ENCODE results near the gene ZNF174.

ZNF174 gene

GRCh38 chr16:3364774-3365427 lies 36.1 kb upstream of the ZNF174 start:
- peak; percentile 93 for DNase-seq (ENCODE audit: low read depth)
- H3K4me3 ChIP-seq (ENCODE audit: low read depth, low read length), result peak overlapping the region; percentile 50
- no peak for TF ChIP-seq CTCF (IDR thresholded peaks at IDR 0.05; ENCODE audit: insufficient read depth, low read depth, low read length, missing control alignments)

DNA sequence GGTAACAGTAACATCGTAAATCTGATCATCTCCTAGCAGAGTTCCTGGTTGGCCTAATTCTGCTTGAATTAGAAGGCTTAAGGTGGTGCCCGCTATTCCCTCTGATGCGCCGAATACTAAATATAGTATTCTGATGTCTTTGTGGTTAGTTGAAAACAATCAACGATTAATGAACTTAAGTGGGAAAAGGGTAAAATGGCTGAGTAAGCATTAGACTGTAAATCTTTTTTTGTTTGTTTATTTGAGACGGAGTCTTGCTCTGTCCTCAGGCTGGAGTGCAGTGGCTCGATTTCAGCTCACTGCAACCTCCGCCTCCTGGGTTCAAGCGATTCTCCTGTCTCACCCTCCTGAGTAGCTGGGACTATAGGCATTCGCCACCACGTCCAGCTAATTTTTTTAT lies 31.9 kb upstream of the ZNF174 start:
- no peak for TF ChIP-seq CTCF (IDR thresholded peaks at IDR 0.05; ENCODE audit: insufficient read depth, low read depth, low read length, missing control alignments)
- no peak for DNase-seq (ENCODE audit: low read depth)
- no peak overlapping the region for H3K4me3 ChIP-seq (ENCODE audit: low read depth, low read length)

- no peak for DNase-seq (ENCODE audit: low read depth)
- TF ChIP-seq CTCF (IDR thresholded peaks at IDR 0.05; ENCODE audit: insufficient read depth, low read depth, low read length, missing control alignments), result no peak
- no peak overlapping the region for H3K4me3 ChIP-seq (ENCODE audit: low read depth, low read length)
Measured at GRCh38 chr16:3375680-3376079, 25.3 kb upstream of the ZNF174 start.

DNA sequence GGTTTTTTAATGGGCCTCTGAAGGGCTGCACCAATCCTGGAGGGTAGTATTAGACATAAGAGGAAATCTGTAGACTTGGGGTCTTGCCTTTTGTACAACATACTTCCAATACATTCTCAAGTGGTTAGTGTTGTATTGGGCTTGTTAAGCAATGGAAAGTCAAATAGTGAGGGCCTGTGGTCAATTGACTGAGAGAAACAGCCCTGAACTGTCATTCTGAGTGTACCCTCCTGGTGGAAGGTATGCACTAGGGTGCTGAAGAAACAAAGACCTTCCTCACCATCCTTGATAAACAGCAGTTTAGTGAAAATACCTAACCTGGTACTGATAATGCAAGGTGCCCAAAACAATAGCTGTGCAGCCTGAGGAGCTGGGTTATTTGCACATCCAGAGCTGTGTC lies 23.1 kb upstream of the ZNF174 start:
- H3K4me3 ChIP-seq (ENCODE audit: low read depth, low read length), result no peak overlapping the region
- DNase-seq (ENCODE audit: low read depth), result no peak
- TF ChIP-seq CTCF (IDR thresholded peaks at IDR 0.05; ENCODE audit: insufficient read depth, low read depth, low read length, missing control alignments), result no peak

GRCh38 chr16:3383045-3383448 lies 18.0 kb upstream of the ZNF174 start:
- H3K4me3 ChIP-seq (ENCODE audit: low read depth, low read length), result no peak overlapping the region
- DNase-seq (ENCODE audit: low read depth), result no peak
- TF ChIP-seq CTCF (IDR thresholded peaks at IDR 0.05; ENCODE audit: insufficient read depth, low read depth, low read length, missing control alignments), result no peak

GRCh38 chr16:3388325-3388724 lies 12.7 kb upstream of the ZNF174 start:
- no peak for TF ChIP-seq CTCF (IDR thresholded peaks at IDR 0.05; ENCODE audit: insufficient read depth, low read depth, low read length, missing control alignments)
- no peak for DNase-seq (ENCODE audit: low read depth)
- no peak overlapping the region for H3K4me3 ChIP-seq (ENCODE audit: low read depth, low read length)
